GM23338 (cell line): ENCODE measurements around the gene EIF4A3. TPM values are rescaled to one million over a fixed set of nuclear protein-coding genes. Genes with fewer than 3 reads are reported as not detected.

Experiments used
- ATAC-seq: fragments of 200-7000 bp; cut with Tn5 transposase; 3 replicates; pipeline ENCODE4 v1.9.1; 2020
- DNase-seq: peaks from one replicate; pipeline ENCODE4 v3.0.0-alpha.2; 2015; ENCODE audit warnings: low spot score
- H2AFZ ChIP-seq: fragments of 200-600 bp; sonication (generic); 2 replicates; pipeline ENCODE4 v1.8.0; 2016; ENCODE audit warnings: antibody characterized with exemption, mild to moderate bottlenecking, moderate library complexity
- H3F3A ChIP-seq: fragments of 200-600 bp; sonication (generic); replicated peaks from 2 replicates; pipeline ENCODE4 v1.8.0; 2017; ENCODE audit warnings: antibody characterized with exemption, mixed run types, low read depth
- H3K27ac ChIP-seq: fragments of 200-600 bp; sonication (generic); 2 replicates; pipeline ENCODE4 v1.6.1; 2016; ENCODE audit warnings: low read depth
- H3K27me3 ChIP-seq: fragments of 200-600 bp; sonication (generic); 2 replicates; pipeline ENCODE4 v1.8.0; 2016; ENCODE audit warnings: mild to moderate bottlenecking, mixed run types, moderate library complexity; ENCODE audit not compliant: insufficient read depth
- H3K36me3 ChIP-seq: fragments of 200-600 bp; sonication (generic); 2 replicates; pipeline ENCODE4 v1.8.0; 2016; ENCODE audit warnings: mild to moderate bottlenecking; ENCODE audit not compliant: insufficient read depth
- H3K4me1 ChIP-seq: fragments of 200-600 bp; sonication (generic); 2 replicates; pipeline ENCODE4 v1.8.0; 2016; ENCODE audit warnings: mild to moderate bottlenecking, moderate library complexity; ENCODE audit not compliant: insufficient read depth
- H3K4me2 ChIP-seq: fragments of 200-600 bp; sonication (generic); 2 replicates; pipeline ENCODE4 v1.7.1; 2017; ENCODE audit warnings: mixed run types
- H3K4me3 ChIP-seq: fragments of 200-600 bp; sonication (generic); 2 replicates; pipeline ENCODE4 v1.6.1; 2016; ENCODE audit warnings: mixed run types
- H3K79me2 ChIP-seq: fragments of 200-600 bp; sonication (generic); replicated peaks from 2 replicates; pipeline ENCODE4 v1.8.0; 2017; ENCODE audit warnings: mild to moderate bottlenecking; ENCODE audit not compliant: insufficient read depth
- H3K9me2 ChIP-seq: fragments of 200-600 bp; sonication (generic); 2 replicates; pipeline ENCODE4 v1.8.0; 2017; ENCODE audit not compliant: insufficient read depth
- H4K20me1 ChIP-seq: fragments of 200-600 bp; sonication (generic); replicated peaks from 2 replicates; pipeline ENCODE4 v1.8.0; 2017; ENCODE audit warnings: mild to moderate bottlenecking; ENCODE audit not compliant: insufficient read depth
- H3K27ac Mint-ChIP-seq: 2 replicates; pipeline ENCODE4 v1.8.0; 2020; ENCODE audit warnings: inconsistent platforms, mild to moderate bottlenecking, moderate library complexity, mixed read lengths
- H3K27me3 Mint-ChIP-seq: 3 replicates; pipeline ENCODE4 v1.8.0; 2022; ENCODE audit warnings: low read depth, mild to moderate bottlenecking, moderate library complexity, mixed read lengths, inconsistent platforms; ENCODE audit not compliant: insufficient read depth, poor library complexity
- H3K36me3 Mint-ChIP-seq: 3 replicates; pipeline ENCODE4 v1.8.0; 2021; ENCODE audit warnings: low read depth, mild to moderate bottlenecking, inconsistent platforms, moderate library complexity, mixed read lengths
- H3K4me1 Mint-ChIP-seq: 3 replicates; pipeline ENCODE4 v1.8.0; 2020; ENCODE audit warnings: mild to moderate bottlenecking, inconsistent platforms, mixed read lengths
- H3K4me3 Mint-ChIP-seq: 3 replicates; pipeline ENCODE4 v1.8.0; 2021; ENCODE audit warnings: moderate library complexity, mild to moderate bottlenecking, inconsistent platforms, mixed read lengths
- H3K9me3 Mint-ChIP-seq: 3 replicates; pipeline ENCODE4 v1.8.0; 2020; ENCODE audit warnings: moderate library complexity, mild to moderate bottlenecking, inconsistent platforms, mixed read lengths
- CREB1 ChIP-seq: fragments of 250-450 bp; sonication (Bioruptor Pico); IDR thresholded peaks from 2 replicates; pipeline ENCODE4 v1.5.0; 2020; ENCODE audit warnings: low read depth, mild to moderate bottlenecking, moderate library complexity
- CTCF ChIP-seq, 2 experiments: fragments of 200-600 bp in 1 of 2; sonication (generic) in 1 of 2; conservative IDR thresholded peaks; 2 replicates each; pipeline versions ENCODE4 v1.5.1 to v1.6.1; 2016 to 2017; ENCODE audit warnings: antibody characterized with exemption in 2 of 2, low read depth in 2 of 2, mild to moderate bottlenecking in 2 of 2, moderate library complexity in 1 of 2
- ETS1 ChIP-seq: IDR thresholded peaks from 2 replicates; pipeline ENCODE4 v1.6.1; 2016; ENCODE audit warnings: antibody characterized with exemption
- EZH2 ChIP-seq: fragments of 200-600 bp; sonication (generic); IDR thresholded peaks from one replicate; pipeline ENCODE4 v1.8.0; 2017; ENCODE audit warnings: antibody characterized with exemption, mild to moderate bottlenecking, low read depth; ENCODE audit not compliant: unreplicated experiment
- EZH2phosphoT487 ChIP-seq: fragments of 200-600 bp; sonication (generic); IDR thresholded peaks from one replicate; pipeline ENCODE4 v1.8.1; 2018; ENCODE audit warnings: antibody characterized with exemption; ENCODE audit not compliant: unreplicated experiment
- JUNB ChIP-seq: IDR thresholded peaks from one replicate; pipeline ENCODE4 v1.6.1; 2016; ENCODE audit warnings: antibody characterized with exemption; ENCODE audit not compliant: unreplicated experiment
- NANOG ChIP-seq: IDR thresholded peaks from 2 replicates; pipeline ENCODE4 v1.6.1; 2016; ENCODE audit warnings: antibody characterized with exemption, borderline replicate concordance
- POLR2AphosphoS5 ChIP-seq: IDR thresholded peaks from 2 replicates; pipeline ENCODE4 v1.6.1; 2016; ENCODE audit warnings: antibody characterized with exemption, low read depth
- STAT1 ChIP-seq: IDR thresholded peaks from one replicate; pipeline ENCODE4 v1.6.1; 2016; ENCODE audit warnings: antibody characterized with exemption; ENCODE audit not compliant: unreplicated experiment
- ZNF114 ChIP-seq: fragments of 250-450 bp; sonication (Bioruptor Pico); IDR thresholded peaks from 2 replicates; pipeline ENCODE4 v1.5.0; 2020; ENCODE audit warnings: mild to moderate bottlenecking, moderate library complexity
- ZNF331 ChIP-seq: fragments of 250-450 bp; sonication (Bioruptor Pico); IDR thresholded peaks from 2 replicates; pipeline ENCODE4 v1.5.0; 2020; ENCODE audit warnings: low read depth, mild to moderate bottlenecking, moderate library complexity
- polyA plus RNA-seq: library from polyadenylated mRNA; unstranded; fragments of >200 nt; fragmentation: Nextera tagmentation; extraction: Ambion mirVana; gene quantifications from 2 replicates; pipeline ENCODE4 v1.2.1, GENCODE V29; 2016
- total RNA-seq: library from RNA; depleted of rRNA; stranded (reverse); fragments of >200 nt; shearing (Covaris generic); gene quantifications from 2 replicates; pipeline ENCODE4 v1.2.3, GENCODE V29; 2014
- TF ChIP-seq, protein P1 (sequence below): fragments of 250-450 bp; sonication (Bioruptor Pico); IDR thresholded peaks from 2 replicates; pipeline ENCODE4 v1.5.0; 2020; ENCODE audit warnings: mild to moderate bottlenecking, moderate library complexity
- TF ChIP-seq, protein P2 (sequence below): IDR thresholded peaks from one replicate; pipeline ENCODE4 v1.6.1; 2018; ENCODE audit warnings: antibody characterized with exemption; ENCODE audit not compliant: unreplicated experiment

The EIF4A3 gene
- total and polyA plus RNA-seq, 2 experiments from 2014 or later: 146 to 156 TPM

GRCh38 chr17:80116921-80117380 lies 30.0 kb downstream of the EIF4A3 start:
- H3K36me3 ChIP-seq: no peaks in the 10 kb centered on the region; the same call in 1 of the 2 replicates
- Mint-ChIP-seq H3K36me3 (peaks cover 23% of the 10 kb centered on the region; the same call in 2 of the 3 replicates), H3K4me3 (no peak overlapping the region), H3K27ac (no peak overlapping the region), H3K27me3 (peaks cover 8% of the 10 kb centered on the region), H3K4me1 (peaks cover 8% of the 10 kb centered on the region; the same call in 2 of the 3 replicates), H3K9me3 (no peaks in the 10 kb centered on the region; the same call in 2 of the 3 replicates)
- H3K4me1 ChIP-seq: peaks cover 3% of the 10 kb centered on the region; the same call in 1 of the 2 replicates
- no peak overlapping the region for H2AFZ ChIP-seq
- no peak overlapping the region for H3K27ac ChIP-seq
- H3K27me3 ChIP-seq: no peaks in the 10 kb centered on the region
- DNase-seq: no peak
- no peaks in the 10 kb centered on the region for H4K20me1 ChIP-seq
- no peak overlapping the region for H3K4me3 ChIP-seq
- H3K9me2 ChIP-seq: no peaks in the 10 kb centered on the region
- TF ChIP-seq EZH2 (no peak), ZNF114 (CRISPR knock-in tag) (no peak), EZH2phosphoT487 (no peak), CTCF (conservative IDR thresholded peaks at IDR 0.05; ENCODE audit: low read depth in 2 of 2) (no peak), ZNF331 (CRISPR knock-in tag) (no peak), POLR2AphosphoS5 (no peak), STAT1 (no peak), ETS1 (no peak), JUNB (no peak), NANOG (no peak), CREB1 (CRISPR knock-in tag) (no peak)
- TF ChIP-seq, protein P1, sequence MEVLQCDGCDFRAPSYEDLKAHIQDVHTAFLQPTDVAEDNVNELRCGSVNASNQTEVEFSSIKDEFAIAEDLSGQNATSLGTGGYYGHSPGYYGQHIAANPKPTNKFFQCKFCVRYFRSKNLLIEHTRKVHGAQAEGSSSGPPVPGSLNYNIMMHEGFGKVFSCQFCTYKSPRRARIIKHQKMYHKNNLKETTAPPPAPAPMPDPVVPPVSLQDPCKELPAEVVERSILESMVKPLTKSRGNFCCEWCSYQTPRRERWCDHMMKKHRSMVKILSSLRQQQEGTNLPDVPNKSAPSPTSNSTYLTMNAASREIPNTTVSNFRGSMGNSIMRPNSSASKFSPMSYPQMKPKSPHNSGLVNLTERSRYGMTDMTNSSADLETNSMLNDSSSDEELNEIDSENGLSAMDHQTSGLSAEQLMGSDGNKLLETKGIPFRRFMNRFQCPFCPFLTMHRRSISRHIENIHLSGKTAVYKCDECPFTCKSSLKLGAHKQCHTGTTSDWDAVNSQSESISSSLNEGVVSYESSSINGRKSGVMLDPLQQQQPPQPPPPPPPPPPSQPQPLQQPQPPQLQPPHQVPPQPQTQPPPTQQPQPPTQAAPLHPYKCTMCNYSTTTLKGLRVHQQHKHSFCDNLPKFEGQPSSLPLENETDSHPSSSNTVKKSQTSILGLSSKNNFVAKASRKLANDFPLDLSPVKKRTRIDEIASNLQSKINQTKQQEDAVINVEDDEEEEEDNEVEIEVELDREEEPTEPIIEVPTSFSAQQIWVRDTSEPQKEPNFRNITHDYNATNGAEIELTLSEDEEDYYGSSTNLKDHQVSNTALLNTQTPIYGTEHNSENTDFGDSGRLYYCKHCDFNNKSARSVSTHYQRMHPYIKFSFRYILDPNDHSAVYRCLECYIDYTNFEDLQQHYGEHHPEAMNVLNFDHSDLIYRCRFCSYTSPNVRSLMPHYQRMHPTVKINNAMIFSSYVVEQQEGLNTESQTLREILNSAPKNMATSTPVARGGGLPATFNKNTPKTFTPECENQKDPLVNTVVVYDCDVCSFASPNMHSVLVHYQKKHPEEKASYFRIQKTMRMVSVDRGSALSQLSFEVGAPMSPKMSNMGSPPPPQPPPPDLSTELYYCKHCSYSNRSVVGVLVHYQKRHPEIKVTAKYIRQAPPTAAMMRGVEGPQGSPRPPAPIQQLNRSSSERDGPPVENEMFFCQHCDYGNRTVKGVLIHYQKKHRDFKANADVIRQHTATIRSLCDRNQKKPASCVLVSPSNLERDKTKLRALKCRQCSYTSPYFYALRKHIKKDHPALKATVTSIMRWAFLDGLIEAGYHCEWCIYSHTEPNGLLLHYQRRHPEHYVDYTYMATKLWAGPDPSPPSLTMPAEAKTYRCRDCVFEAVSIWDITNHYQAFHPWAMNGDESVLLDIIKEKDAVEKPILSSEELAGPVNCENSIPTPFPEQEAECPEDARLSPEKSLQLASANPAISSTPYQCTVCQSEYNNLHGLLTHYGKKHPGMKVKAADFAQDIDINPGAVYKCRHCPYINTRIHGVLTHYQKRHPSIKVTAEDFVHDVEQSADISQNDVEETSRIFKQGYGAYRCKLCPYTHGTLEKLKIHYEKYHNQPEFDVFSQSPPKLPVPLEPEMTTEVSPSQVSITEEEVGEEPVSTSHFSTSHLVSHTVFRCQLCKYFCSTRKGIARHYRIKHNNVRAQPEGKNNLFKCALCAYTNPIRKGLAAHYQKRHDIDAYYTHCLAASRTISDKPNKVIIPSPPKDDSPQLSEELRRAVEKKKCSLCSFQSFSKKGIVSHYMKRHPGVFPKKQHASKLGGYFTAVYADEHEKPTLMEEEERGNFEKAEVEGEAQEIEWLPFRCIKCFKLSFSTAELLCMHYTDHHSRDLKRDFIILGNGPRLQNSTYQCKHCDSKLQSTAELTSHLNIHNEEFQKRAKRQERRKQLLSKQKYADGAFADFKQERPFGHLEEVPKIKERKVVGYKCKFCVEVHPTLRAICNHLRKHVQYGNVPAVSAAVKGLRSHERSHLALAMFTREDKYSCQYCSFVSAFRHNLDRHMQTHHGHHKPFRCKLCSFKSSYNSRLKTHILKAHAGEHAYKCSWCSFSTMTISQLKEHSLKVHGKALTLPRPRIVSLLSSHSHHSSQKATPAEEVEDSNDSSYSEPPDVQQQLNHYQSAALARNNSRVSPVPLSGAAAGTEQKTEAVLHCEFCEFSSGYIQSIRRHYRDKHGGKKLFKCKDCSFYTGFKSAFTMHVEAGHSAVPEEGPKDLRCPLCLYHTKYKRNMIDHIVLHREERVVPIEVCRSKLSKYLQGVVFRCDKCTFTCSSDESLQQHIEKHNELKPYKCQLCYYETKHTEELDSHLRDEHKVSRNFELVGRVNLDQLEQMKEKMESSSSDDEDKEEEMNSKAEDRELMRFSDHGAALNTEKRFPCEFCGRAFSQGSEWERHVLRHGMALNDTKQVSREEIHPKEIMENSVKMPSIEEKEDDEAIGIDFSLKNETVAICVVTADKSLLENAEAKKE: no peak
- TF ChIP-seq, protein P2, sequence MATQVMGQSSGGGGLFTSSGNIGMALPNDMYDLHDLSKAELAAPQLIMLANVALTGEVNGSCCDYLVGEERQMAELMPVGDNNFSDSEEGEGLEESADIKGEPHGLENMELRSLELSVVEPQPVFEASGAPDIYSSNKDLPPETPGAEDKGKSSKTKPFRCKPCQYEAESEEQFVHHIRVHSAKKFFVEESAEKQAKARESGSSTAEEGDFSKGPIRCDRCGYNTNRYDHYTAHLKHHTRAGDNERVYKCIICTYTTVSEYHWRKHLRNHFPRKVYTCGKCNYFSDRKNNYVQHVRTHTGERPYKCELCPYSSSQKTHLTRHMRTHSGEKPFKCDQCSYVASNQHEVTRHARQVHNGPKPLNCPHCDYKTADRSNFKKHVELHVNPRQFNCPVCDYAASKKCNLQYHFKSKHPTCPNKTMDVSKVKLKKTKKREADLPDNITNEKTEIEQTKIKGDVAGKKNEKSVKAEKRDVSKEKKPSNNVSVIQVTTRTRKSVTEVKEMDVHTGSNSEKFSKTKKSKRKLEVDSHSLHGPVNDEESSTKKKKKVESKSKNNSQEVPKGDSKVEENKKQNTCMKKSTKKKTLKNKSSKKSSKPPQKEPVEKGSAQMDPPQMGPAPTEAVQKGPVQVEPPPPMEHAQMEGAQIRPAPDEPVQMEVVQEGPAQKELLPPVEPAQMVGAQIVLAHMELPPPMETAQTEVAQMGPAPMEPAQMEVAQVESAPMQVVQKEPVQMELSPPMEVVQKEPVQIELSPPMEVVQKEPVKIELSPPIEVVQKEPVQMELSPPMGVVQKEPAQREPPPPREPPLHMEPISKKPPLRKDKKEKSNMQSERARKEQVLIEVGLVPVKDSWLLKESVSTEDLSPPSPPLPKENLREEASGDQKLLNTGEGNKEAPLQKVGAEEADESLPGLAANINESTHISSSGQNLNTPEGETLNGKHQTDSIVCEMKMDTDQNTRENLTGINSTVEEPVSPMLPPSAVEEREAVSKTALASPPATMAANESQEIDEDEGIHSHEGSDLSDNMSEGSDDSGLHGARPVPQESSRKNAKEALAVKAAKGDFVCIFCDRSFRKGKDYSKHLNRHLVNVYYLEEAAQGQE: no peak
- H3K4me2 ChIP-seq: no peak overlapping the region
- H3K79me2 ChIP-seq: no peaks in the 10 kb centered on the region
- H3F3A ChIP-seq: 0 out of 2 replicates have a peak, but pooled peaks cover 5% of the 10 kb centered on the region
- ATAC-seq: no peak
